GM19324 (cell line): Measurements from ENCODE around the gene MRPL21.

Source experiments
- ATAC-seq: cut with Tn5 transposase; IDR thresholded peaks from one replicate; pipeline ENCODE4 v1.9.1; 2021; ENCODE audit warnings: mild to moderate bottlenecking, moderate library complexity; ENCODE audit not compliant: unreplicated experiment, low FRiP score

Gene MRPL21

GRCh38 chr11:68935516-68936357, 32.1 kb upstream of the MRPL21 start:
- no peak for ATAC-seq

DNA sequence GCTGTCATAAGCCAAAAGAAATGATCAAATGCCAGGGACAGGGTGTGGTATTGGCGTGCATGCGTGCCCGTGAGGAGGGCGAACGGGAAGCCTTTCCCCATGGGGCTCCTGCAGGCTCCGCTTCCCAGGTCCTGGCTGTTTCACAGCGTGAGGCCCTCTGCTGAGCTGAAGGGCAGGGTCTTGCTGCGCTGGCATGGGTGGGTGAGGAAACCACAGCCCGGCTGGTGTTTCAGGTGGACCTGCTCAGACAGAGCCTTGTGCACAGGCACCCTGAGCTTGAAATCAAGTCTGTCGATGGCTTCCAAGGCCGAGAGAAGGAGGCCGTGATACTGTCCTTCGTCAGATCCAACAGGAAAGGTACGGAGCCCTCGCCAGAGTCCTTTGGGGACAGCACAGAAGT, 31.4 kb upstream of the MRPL21 start:
- ATAC-seq, result no peak

DNA sequence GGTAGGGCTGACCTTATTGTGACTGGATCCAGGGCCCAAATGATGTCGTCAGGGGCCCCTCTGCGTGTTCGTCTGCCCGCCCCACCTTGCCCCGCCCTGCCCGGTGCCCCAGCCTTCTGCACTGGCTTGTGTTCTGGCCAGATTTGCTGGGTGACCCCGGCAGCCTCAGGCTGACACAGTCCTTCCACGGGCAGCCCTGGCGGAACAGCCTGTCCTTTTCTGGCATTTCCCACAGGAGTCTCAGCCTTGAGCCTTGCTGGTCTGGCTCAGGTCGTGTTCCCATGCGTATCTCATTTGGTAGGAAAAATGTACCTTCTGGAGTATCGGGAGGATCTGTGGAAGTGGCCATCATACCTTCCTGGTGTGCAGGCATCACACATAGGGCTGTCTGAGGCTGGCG, 31.0 kb upstream of the MRPL21 start:
- ATAC-seq, result no peak

DNA sequence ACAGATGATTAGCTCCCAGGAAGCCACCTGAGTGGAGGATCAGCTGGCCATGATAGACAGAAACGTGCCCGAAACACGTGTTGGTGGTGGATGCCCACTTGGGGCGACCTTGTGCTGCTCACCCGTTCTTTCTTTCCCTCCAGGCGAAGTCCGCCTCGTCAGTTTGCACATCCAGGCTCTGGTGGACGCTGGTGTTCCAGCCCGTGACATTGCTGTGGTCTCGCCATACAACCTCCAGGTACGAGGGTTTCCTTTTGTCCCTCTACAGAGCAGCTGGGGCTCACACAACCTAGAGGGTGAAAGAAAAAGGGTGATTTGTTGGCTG, 30.7 kb upstream of the MRPL21 start:
- ATAC-seq, result no peak

DNA sequence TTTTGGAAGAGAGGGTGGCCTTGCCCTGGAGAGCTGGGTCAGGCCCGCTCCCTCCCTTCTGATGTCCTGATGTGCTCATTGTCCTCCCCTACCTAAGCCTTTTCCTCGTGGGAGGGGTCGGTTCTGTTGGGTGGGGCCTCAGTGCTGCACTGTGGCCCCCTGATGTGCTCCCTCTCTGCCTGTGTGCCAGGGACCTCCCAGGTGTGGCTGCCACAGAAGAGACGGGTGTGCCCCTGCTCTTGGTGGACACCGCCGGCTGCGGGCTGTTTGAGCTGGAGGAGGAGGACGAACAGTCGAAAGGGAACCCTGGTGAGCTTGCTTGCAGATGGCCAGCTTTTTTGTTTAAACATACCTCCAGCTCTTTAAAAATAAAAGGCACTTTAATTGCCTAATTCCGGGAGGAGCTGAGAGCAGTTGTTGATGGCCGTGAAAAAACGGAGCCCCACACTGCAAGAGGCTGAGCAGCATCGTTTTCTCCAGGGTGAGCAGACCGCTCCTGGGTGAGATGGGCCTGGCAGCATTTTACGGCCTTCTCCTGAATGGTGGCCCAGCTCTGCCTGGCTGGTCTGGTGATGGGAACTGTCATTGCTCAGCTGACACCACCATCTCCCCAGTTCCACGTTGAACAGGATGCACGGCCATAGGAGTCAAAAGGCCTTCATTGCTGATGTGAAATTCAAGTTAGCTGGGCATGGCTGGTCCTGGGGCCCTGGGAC, 30.1 kb upstream of the MRPL21 start:
- no peak for ATAC-seq

GRCh38 chr11:68932933-68933577, 29.4 kb upstream of the MRPL21 start:
- no peak for ATAC-seq

- no peak for ATAC-seq
Measured at GRCh38 chr11:68932358-68932757, 28.7 kb upstream of the MRPL21 start.

- no peak for ATAC-seq
Measured at GRCh38 chr11:68931911-68932310, 28.3 kb upstream of the MRPL21 start.

DNA sequence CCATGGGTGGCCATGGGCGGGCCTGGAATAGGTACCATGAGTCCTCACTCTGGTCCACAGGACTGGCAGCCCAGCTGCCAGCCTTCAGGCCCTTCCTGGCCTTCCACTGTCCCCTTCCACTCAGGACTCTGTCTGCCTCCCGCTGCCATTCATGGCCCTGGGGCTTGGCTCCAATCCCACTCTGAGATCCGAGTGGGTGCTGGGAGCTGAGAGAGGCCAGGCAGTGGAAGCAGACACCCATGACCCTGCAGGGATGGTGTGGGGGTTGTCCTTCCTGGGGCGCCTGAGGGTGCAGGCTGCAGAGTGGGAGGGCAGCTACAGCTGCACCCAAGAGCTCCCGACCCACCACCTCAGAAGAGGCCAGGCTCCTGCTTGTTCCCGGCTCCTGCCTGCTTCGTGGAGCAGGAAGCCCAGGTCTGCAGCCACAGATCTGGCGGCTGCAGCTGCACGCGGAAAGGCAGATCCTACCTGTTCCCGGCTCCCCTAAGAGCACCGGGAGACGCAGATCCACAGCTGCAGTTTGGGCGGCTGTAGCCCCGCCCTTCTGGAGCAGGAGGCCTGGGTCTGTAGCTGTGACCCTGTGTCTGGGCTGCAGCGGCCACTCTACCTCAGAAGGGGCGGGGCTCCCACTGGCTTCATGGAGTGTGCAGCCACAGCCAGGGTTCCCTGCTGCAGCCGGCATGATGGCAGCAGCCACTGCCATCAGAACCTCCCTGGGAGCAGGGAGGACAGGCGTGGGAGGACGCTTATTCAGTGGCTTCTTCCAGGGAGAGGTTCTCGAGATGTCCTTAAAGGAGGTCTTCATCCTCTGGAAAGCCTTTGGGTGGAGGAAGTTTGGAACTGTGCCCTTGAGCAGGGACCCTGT, 27.6 kb upstream of the MRPL21 start:
- no peak for ATAC-seq

GRCh38 chr11:68929706-68930570, 26.3 kb upstream of the MRPL21 start:
- no peak for ATAC-seq

DNA sequence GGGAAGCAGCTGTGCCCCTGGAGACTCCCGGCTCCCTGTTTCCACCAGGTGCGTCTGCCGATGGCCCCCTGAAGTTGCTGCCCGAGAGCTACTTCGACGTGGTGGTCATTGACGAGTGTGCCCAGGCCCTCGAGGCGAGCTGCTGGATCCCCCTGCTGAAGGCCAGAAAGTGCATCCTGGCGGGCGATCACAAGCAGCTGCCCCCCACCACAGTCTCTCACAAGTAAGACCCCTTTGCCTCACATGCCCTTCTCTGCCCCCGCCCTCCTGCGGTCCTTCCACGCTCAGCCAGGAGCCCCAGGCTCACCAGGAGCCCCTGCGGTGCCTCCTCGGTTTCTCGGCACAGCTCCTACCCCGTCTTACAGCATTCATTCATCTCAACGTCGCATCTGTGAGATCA, 25.5 kb upstream of the MRPL21 start:
- no peak for ATAC-seq

- no peak for ATAC-seq
Measured at GRCh38 chr11:68928136-68928880, 24.7 kb upstream of the MRPL21 start.

DNA sequence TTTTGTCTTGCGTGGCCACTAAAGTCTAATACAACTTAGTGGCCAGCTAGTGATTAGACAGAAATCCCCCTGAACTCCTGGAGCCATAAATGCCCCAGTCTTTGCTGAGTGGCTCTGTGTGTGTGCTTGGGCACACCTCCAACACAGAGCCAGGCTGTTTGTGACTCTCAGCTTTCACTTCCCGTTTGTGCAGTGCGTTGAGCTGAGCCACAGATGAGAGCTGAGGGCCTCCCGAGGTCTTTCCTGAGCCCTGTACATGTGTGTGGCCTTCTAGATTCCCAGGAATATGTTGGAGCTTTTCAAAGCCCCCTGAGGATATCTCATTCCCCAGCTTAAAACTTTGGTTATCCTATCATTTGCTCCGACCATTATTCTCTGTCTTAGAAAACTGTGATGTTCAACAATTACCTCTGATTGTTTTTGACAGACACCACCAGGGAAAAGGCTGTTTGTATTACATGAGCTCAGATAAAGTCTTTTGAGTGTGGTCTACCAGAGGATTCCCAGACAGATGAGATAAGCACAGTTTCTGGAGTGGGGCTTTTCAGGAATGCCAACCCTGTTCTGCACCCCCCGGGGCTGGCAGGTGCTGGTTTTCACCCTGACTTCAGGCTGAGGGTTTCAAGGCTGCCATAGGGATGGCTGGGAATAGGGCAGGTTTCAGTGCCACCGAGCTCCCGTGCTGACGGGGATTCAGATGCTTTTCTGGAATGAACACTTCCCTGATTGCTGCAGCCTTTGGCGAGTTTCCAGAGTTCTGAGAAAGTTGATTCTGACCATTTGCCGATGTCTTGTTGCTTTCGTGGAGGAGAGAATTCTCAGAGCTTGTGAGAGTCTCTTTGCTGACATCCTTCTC, 23.9 kb upstream of the MRPL21 start:
- no peak for ATAC-seq

- ATAC-seq, result no peak
Measured at GRCh38 chr11:68925611-68926010, 22.0 kb upstream of the MRPL21 start.

- ATAC-seq, result no peak
Measured at GRCh38 chr11:68924073-68924925, 20.7 kb upstream of the MRPL21 start.

- ATAC-seq, result no peak
Measured at GRCh38 chr11:68923614-68924013, 20.0 kb upstream of the MRPL21 start.

- ATAC-seq, result no peak
Measured at GRCh38 chr11:68916439-68916838, 12.8 kb upstream of the MRPL21 start.
